SK-N-MC (cell line): ENCODE measurements around the gene KCNH1.

Source experiments
- EZH2 ChIP-seq: fragments of 200-600 bp; sonication (generic); IDR thresholded peaks from one replicate; pipeline ENCODE4 v1.6.1; 2017; ENCODE audit warnings: antibody characterized with exemption
- POLR2AphosphoS5 ChIP-seq: IDR thresholded peaks from 2 replicates; pipeline ENCODE4 v1.6.1; 2012; ENCODE audit warnings: mild to moderate bottlenecking, low read depth, low read length, borderline replicate concordance

GRCh38 chr1:210747890-210748289, 386.1 kb downstream of the KCNH1 start:
- TF ChIP-seq POLR2AphosphoS5 (no peak), EZH2 (no peak)
